HepG2 (cell line): ENCODE results near the gene NFYC. TPM values are rescaled to one million over a fixed set of nuclear protein-coding genes. Genes with fewer than 3 reads are reported as not detected.

Experiments
- CAMTA2 ChIP-seq: sonication (generic); formaldehyde crosslinking; IDR thresholded peaks from 2 replicates; pipeline ENCODE4 v1.4.0; 2020; ENCODE audit warnings: mild to moderate bottlenecking, missing genetic modification reagents, borderline replicate concordance
- GABPB1 ChIP-seq: IDR thresholded peaks from 2 replicates; pipeline ENCODE4 v1.6.1; 2016; ENCODE audit warnings: mild to moderate bottlenecking, missing genetic modification reagents, moderate library complexity, missing compliant biosample characterization
- HNRNPLL ChIP-seq: fragments of 200-400 bp; formaldehyde crosslinking; IDR thresholded peaks from 2 replicates; pipeline ENCODE4 v1.6.1; 2017; ENCODE audit warnings: mild to moderate bottlenecking, low read depth, low read length; ENCODE audit not compliant: poor library complexity, severe bottlenecking
- KDM2A ChIP-seq: sonication (generic); formaldehyde crosslinking; IDR thresholded peaks from 2 replicates; pipeline ENCODE4 v1.4.0; 2020; ENCODE audit warnings: low read depth, missing genetic modification reagents, borderline replicate concordance
- KLF16 ChIP-seq, 2 experiments: sonication (generic) in 1 of 2; formaldehyde crosslinking in 1 of 2; IDR thresholded peaks; 2 replicates each; pipeline versions ENCODE4 v1.6.1 to v1.8.0; 2016 to 2023; ENCODE audit warnings: missing genetic modification reagents in 2 of 2, missing compliant biosample characterization in 1 of 2
- MIER3 ChIP-seq: IDR thresholded peaks from 2 replicates; pipeline ENCODE4 v1.6.1; 2016; ENCODE audit warnings: missing compliant biosample characterization, borderline replicate concordance
- PITX1 ChIP-seq: sonication (generic); formaldehyde crosslinking; IDR thresholded peaks from 2 replicates; pipeline ENCODE4 v1.5.1; 2020; ENCODE audit warnings: mild to moderate bottlenecking, missing genetic modification reagents
- RAD21 ChIP-seq: fragments of 450-650 bp; formaldehyde crosslinking; IDR thresholded peaks from 2 replicates; pipeline ENCODE4 v1.5.0; 2020; ENCODE audit warnings: mild to moderate bottlenecking
- SAP130 ChIP-seq: IDR thresholded peaks from 2 replicates; pipeline ENCODE4 v1.6.1; 2016; ENCODE audit warnings: low read depth
- YY1 ChIP-seq: IDR thresholded peaks from 2 replicates; pipeline ENCODE4 v1.6.1; 2011; ENCODE audit warnings: low read length, low read depth, moderate library complexity, mild to moderate bottlenecking; ENCODE audit not compliant: insufficient read depth, insufficient replicate concordance
- ZNF331 ChIP-seq: sonication (generic); formaldehyde crosslinking; IDR thresholded peaks from 2 replicates; pipeline ENCODE4 v1.4.0; 2020; ENCODE audit warnings: missing genetic modification reagents
- ZNF446 ChIP-seq: sonication (generic); formaldehyde crosslinking; IDR thresholded peaks from 2 replicates; pipeline ENCODE4 v1.5.0; 2020; ENCODE audit warnings: mild to moderate bottlenecking, missing genetic modification reagents
- ZNF564 ChIP-seq: sonication (generic); formaldehyde crosslinking; IDR thresholded peaks from 2 replicates; pipeline ENCODE4 v1.8.1; 2023; ENCODE audit warnings: mild to moderate bottlenecking, missing genetic modification reagents
- polyA plus RNA-seq, 8 experiments: library from polyadenylated mRNA; depleted of rRNA in 3 of 8; stranded (reverse) in 7 of 8; unstranded in 1 of 8; fragments of >200 nt; fragmentation: Illumina TruSeq in 4 of 8; extraction: Trizol in 4 of 8; gene quantifications; 2 replicates each; pipeline versions ENCODE4 v1.2.1 to v1.2.3, GENCODE V29; 2011 to 2016; ENCODE audit warnings: low read depth in 4 of 8, missing spikeins in 1 of 8, mixed read lengths in 1 of 8; ENCODE audit not compliant: insufficient read depth in 1 of 8
- total RNA-seq, 5 experiments: library from RNA; depleted of rRNA; stranded (reverse); fragments of >200 nt; fragmentation: Illumina TruSeq; extraction: Trizol; gene quantifications; 2 replicates each; pipeline ENCODE4 v1.2.3, GENCODE V29; 2016; ENCODE audit warnings: low read depth in 1 of 5
- TF ChIP-seq, protein P1 (sequence below): IDR thresholded peaks from 2 replicates; pipeline ENCODE4 v1.6.1; 2012; ENCODE audit warnings: low read depth, low read length, improper control_type of control experiment
- TF ChIP-seq, protein P2 (sequence below): IDR thresholded peaks from 2 replicates; pipeline ENCODE4 v1.6.1; 2018; ENCODE audit warnings: missing genetic modification reagents, mild to moderate bottlenecking, missing compliant biosample characterization
- TF ChIP-seq, protein P3 (sequence below): sonication (generic); formaldehyde crosslinking; IDR thresholded peaks from 2 replicates; pipeline ENCODE4 v1.5.0; 2020; ENCODE audit warnings: mild to moderate bottlenecking, missing genetic modification reagents, moderate library complexity
- TF ChIP-seq, protein P4 (sequence below): IDR thresholded peaks from 2 replicates; pipeline ENCODE4 v1.6.1; 2016; ENCODE audit warnings: mild to moderate bottlenecking
- TF ChIP-seq, protein P5 (sequence below), 2 experiments: sonication (generic) in 1 of 2; formaldehyde crosslinking in 1 of 2; IDR thresholded peaks; 2 replicates each; pipeline versions ENCODE4 v1.4.0 to v1.6.1; 2018 to 2020; ENCODE audit warnings: missing genetic modification reagents in 2 of 2, borderline replicate concordance in 1 of 2, low read depth in 1 of 2, mild to moderate bottlenecking in 1 of 2, missing biosample characterization in 1 of 2

Gene NFYC
- total and polyA plus RNA-seq, 2 of the 13 experiments (the other 11 are each of a cell fraction or from before 2014, with no cell fraction given) = 33.9 to 73.7 TPM

DNA sequence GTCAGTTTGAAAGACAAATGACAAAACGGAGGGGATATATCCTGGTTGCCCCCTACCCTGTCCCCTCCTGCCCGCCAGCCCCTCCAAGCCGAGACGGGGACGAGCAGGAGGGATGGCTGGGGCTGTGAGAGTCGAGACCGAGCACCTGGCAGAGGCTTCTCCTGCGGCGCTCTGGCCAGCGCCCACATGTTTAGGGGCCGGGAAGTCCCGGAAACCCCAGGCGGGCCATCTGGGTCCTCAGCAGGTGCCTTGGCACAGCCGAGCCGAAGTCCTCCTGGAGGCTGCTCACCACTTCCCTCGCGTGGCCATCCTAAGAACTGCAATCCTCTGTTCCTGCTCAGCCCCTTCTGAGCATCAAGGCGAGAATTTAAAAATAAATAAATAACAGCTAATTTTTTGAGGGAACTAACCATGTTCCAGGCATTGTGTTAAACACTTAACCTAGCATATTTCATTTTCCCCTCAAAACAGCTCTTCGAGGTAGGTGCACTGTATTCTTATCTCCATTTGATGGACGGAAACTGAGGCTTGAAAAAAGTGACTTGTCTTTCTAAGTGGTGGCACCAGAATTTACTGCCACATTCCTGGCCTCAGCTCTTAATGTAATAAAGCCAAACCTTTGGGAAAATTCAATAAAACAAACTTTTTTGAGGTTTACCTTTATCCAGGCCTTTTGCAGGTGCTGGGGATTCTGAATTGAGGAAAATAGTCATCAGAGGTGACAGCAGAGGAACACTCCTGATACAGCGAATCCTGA, 22.6 kb upstream of the NFYC start (continued):
- peak; percentile 65; the same call in 1 of the 2 replicates for TF ChIP-seq ZNF564 (CRISPR knock-in tag)
- TF ChIP-seq, protein P1, sequence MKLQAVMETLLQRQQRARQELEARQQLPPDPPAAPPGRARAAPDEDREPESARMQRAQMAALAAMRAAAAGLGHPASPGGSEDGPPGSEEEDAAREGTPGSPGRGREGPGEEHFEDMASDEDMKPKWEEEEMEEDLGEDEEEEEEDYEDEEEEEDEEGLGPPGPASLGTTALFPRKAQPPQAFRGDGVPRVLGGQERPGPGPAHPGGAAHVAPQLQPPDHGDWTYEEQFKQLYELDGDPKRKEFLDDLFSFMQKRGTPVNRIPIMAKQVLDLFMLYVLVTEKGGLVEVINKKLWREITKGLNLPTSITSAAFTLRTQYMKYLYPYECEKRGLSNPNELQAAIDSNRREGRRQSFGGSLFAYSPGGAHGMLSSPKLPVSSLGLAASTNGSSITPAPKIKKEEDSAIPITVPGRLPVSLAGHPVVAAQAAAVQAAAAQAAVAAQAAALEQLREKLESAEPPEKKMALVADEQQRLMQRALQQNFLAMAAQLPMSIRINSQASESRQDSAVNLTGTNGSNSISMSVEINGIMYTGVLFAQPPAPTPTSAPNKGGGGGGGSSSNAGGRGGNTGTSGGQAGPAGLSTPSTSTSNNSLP = no peak
- TF ChIP-seq YY1 = peak; percentile 21
- TF ChIP-seq, protein P2, sequence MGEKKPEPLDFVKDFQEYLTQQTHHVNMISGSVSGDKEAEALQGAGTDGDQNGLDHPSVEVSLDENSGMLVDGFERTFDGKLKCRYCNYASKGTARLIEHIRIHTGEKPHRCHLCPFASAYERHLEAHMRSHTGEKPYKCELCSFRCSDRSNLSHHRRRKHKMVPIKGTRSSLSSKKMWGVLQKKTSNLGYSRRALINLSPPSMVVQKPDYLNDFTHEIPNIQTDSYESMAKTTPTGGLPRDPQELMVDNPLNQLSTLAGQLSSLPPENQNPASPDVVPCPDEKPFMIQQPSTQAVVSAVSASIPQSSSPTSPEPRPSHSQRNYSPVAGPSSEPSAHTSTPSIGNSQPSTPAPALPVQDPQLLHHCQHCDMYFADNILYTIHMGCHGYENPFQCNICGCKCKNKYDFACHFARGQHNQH (CRISPR knock-in tag) = peak; percentile 35; the same call in 1 of the 2 replicates
- peak; percentile 43; the same call in 1 of the 2 replicates for TF ChIP-seq GABPB1
- TF ChIP-seq, protein P3, sequence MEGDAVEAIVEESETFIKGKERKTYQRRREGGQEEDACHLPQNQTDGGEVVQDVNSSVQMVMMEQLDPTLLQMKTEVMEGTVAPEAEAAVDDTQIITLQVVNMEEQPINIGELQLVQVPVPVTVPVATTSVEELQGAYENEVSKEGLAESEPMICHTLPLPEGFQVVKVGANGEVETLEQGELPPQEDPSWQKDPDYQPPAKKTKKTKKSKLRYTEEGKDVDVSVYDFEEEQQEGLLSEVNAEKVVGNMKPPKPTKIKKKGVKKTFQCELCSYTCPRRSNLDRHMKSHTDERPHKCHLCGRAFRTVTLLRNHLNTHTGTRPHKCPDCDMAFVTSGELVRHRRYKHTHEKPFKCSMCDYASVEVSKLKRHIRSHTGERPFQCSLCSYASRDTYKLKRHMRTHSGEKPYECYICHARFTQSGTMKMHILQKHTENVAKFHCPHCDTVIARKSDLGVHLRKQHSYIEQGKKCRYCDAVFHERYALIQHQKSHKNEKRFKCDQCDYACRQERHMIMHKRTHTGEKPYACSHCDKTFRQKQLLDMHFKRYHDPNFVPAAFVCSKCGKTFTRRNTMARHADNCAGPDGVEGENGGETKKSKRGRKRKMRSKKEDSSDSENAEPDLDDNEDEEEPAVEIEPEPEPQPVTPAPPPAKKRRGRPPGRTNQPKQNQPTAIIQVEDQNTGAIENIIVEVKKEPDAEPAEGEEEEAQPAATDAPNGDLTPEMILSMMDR (CRISPR knock-in tag) = peak; percentile 81
- peak in 1 of 2 experiments; percentile 64; a peak in 1 of 4 replicates for TF ChIP-seq KLF16 (CRISPR knock-in tag; IDR thresholded peaks at IDR 0.05)
- TF ChIP-seq, protein P4, sequence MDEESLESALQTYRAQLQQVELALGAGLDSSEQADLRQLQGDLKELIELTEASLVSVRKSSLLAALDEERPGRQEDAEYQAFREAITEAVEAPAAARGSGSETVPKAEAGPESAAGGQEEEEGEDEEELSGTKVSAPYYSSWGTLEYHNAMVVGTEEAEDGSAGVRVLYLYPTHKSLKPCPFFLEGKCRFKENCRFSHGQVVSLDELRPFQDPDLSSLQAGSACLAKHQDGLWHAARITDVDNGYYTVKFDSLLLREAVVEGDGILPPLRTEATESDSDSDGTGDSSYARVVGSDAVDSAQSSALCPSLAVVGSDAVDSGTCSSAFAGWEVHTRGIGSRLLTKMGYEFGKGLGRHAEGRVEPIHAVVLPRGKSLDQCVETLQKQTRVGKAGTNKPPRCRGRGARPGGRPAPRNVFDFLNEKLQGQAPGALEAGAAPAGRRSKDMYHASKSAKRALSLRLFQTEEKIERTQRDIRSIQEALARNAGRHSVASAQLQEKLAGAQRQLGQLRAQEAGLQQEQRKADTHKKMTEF (CRISPR knock-in tag) = 0 out of 2 replicates have a peak, but pooled peaks have one; percentile 22
- 0 out of 2 replicates have a peak, but pooled peaks have one; percentile 36 for TF ChIP-seq ZNF331
- peak; percentile 24 for TF ChIP-seq HNRNPLL
- TF ChIP-seq SAP130 (CRISPR knock-in tag) = 0 out of 2 replicates have a peak, but pooled peaks have one; percentile 13
- peak; percentile 34; the same call in 1 of the 2 replicates for TF ChIP-seq KDM2A
- TF ChIP-seq, protein P5, sequence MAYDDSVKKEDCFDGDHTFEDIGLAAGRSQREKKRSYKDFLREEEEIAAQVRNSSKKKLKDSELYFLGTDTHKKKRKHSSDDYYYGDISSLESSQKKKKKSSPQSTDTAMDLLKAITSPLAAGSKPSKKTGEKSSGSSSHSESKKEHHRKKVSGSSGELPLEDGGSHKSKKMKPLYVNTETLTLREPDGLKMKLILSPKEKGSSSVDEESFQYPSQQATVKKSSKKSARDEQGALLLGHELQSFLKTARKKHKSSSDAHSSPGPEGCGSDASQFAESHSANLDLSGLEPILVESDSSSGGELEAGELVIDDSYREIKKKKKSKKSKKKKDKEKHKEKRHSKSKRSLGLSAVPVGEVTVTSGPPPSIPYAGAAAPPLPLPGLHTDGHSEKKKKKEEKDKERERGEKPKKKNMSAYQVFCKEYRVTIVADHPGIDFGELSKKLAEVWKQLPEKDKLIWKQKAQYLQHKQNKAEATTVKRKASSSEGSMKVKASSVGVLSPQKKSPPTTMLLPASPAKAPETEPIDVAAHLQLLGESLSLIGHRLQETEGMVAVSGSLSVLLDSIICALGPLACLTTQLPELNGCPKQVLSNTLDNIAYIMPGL (CRISPR knock-in tag; IDR thresholded peaks at IDR 0.05; ENCODE audit: borderline replicate concordance in 1 of 2, low read depth in 1 of 2) = 0 out of 4 replicates have a peak, but pooled peaks of 1 of the 2 experiments have one; percentile 45
- no peak for TF ChIP-seq CAMTA2 (CRISPR knock-in tag)
- no peak for TF ChIP-seq PITX1
- peak; percentile 82; the same call in 1 of the 2 replicates for TF ChIP-seq RAD21 (CRISPR knock-in tag)
- 0 out of 2 replicates have a peak, but pooled peaks have one; percentile 21 for TF ChIP-seq MIER3 (CRISPR knock-in tag)
- no peak for TF ChIP-seq ZNF446 (CRISPR knock-in tag)
